GM19025 (cell line): ENCODE data around the gene SPAG8.

ENCODE experiments used
- ATAC-seq: cut with Tn5 transposase; IDR thresholded peaks from one replicate; pipeline ENCODE4 v1.9.1; 2021; ENCODE audit warnings: mild to moderate bottlenecking, low read depth, moderate library complexity; ENCODE audit not compliant: unreplicated experiment

The SPAG8 gene

GRCh38 chr9:35812025-35812602, at the start of gene SPAG8:
SPAG8 (minus strand) TSS chr9:35812262; CDS start chr9:35812147, 115 bp downstream.
- ATAC-seq, result peak; percentile 62

- no peak for ATAC-seq
Measured at GRCh38 chr9:35861161-35861897, 49.3 kb upstream of the SPAG8 start.

- no peak for ATAC-seq
Measured at GRCh38 chr9:35859990-35860339, 47.9 kb upstream of the SPAG8 start.

DNA sequence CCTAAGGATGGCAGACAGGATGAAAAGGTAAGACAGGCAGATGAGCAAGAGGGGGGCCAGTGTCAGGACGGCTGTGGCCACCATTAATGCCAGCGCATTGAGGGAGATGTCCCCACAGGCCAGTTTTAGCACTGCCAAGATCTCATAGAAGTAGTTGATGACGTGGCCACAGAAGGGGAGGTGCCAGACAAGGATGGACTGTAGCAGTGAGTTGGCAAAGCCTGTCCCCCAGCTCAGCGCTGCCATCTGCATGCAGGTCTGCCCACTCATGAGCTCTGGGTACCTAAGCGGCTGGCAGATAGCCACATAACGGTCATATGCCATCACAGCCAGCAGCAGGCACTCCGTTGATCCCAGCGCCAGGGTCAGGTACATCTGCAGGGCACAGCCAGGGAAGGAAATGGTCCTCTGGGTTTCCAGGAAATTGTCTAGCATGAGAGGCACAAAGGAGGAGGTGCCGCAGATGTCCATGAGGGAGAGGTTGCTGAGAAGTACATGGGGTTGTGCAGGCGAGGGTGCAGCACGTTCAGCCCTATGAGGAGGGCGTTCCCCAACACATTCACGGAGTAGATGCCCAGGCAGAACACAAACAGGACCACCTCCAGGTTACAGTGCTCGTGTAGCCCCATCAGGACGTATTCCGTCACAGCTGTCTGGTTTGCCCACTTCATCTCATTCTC, 47.4 kb upstream of the SPAG8 start:
- no peak for ATAC-seq

- ATAC-seq, result no peak
Measured at GRCh38 chr9:35858458-35858857, 46.4 kb upstream of the SPAG8 start.

DNA sequence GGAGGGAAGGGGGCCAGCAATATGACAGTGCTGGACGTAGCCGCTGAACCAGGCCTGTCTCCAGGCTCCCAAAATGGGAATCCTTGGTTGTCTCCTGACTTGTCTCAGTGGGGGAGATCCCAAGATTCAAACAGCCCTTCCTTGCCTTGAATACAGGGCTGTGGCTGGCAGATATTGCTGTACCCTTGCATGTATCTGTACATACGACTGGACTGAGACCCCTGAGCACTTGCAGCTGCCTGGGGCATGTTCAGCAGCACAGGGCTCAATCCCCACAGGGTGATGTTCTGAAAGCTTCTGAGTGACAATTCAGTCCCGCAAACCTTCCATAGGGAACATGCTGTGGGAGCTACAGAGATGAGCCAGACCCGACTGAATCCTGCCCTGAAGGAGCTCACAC, 44.8 kb upstream of the SPAG8 start:
- ATAC-seq, result no peak

DNA sequence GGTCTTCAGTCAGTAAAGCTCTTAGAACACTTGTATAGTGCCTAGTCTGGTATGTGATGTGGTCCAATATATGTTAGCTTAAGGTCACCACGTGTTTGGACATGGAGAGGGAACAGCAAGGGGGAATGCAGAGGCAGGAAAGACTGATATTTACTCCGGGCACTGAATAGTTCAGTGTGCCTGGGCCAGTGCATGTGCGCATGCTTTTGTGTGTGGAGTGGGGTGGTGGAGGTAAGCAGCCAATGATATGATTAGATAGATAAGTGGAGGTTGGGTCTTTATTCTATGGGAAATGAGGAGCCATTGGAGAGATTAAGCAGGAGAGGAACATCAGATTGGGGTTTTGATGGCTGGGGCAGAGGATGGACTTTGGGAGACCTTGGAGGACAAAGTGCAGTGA, 44.1 kb upstream of the SPAG8 start:
- no peak for ATAC-seq

DNA sequence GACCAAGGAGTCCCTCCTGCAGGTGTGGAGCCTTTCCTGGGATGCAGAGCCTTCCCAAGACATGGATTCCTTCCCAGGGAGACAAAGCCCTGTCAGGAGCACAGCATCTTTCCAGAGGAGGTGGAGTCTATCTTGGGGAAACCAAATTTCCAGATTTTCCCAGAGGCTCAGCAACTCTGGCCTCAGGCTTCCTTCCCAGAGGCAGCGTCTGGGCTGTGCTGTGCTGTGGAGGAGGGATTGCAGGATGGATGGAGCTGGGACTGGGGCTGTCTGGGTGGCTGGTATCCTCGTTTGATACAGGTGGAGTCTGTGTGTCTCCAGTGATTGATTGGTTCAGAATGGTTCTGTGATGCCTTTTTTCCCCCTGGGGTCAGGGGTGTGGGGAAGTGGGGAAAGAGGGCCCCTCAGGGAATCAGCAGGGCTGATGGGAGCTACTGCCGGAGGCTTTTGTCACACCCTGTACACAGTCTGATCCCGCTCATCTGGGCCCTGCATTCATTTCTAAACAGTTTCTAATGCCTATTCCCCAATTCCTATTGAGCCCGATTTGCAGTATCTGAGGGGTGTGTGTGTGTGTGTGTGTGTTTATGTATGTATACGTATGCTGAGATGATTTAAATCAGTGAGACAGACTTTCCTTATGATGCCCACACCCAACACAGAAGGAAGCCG, 42.2 kb upstream of the SPAG8 start:
- ATAC-seq, result no peak

DNA sequence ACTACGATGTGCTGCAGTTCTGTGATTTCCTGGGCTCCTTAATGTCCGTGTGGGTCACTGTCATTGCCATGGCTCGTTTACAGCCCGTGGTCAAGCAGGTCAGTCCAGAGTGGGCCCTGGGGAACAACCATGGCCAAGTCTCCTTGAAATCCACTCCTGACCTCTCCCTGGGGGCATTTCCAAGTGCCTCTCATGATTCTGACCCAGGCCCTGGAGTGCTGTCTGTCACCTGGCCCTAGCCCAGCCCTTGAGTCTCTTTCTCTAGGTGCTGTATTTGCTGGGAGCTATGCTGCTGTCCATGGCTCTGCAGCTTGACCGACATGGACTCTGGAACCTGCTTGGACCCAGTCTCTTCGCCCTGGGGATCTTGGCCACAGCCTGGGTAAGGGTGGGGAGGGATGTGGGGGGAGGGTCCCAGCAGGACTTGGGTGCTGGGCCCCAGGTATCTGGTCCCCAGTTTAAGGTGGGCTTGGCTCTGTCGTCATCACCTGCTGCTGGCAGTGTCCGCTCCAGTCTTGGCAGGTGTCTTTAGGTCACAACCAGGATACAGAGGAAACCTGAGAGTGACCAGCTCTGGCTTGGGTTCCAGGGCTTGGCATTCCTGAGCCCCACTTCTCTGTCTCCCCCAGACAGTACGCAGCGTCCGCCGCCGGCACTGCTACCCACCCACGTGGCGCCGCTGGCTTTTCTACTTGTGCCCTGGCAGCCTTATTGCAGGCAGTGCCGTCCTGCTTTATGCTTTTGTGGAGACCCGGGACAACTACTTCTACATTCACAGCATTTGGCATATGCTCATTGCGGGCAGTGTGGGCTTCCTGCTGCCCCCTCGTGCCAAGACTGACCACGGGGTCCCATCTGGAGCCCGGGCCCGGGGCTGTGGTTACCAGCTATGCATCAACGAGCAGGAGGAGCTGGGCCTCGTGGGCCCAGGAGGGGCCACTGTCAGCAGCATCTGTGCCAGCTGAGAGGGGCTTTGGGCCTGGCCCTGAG, 41.1 kb upstream of the SPAG8 start:
- ATAC-seq, result no peak

GRCh38 chr9:35852267-35852815, 40.3 kb upstream of the SPAG8 start:
- ATAC-seq, result no peak

GRCh38 chr9:35847792-35848572, 35.9 kb upstream of the SPAG8 start:
- ATAC-seq, result peak; percentile 93

DNA sequence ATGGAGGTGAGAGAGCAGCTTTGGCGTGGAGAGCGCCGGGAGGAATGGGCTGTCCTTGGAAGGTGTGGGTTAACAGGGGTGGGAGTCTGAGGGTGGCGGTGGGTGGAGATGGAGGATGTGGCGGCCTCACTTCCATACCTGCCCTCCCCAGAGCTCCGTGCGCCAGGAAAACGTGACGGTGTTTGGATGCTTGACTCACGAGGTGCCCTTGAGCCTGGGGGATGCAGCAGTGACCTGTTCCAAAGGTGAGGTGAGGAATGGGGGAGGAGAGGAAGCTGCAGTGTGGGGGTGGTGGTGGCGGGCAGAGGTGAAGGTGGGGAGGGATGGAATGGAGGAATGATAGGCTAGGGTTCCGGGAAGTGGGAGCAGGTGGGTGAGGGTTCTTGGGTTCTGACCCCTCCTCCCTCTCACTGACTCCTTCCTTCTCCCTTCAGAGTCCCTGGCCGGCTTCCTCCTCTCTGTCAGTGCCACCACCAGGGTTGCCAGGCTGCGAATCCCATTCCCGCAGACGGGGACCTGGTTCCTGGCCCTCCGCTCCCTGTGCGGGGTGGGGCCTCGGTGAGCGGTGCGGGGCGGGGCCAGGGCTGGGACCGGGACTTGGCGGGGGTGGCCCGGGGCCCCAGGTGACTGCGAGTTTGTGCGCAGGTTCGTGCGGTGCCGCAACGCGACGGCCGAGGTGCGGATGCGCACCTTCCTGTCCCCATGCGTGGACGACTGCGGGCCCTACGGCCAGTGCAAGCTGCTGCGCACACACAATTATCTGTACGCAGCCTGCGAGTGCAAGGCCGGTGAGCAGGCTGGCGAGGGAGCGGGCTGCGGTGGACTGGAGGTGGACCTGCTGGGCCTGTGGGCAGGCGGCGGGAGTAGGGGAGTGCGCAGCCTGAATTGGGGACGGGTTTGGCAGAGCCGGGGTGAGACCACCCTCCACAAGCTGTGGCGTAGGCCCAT, 34.0 kb upstream of the SPAG8 start:
- ATAC-seq, result no peak

DNA sequence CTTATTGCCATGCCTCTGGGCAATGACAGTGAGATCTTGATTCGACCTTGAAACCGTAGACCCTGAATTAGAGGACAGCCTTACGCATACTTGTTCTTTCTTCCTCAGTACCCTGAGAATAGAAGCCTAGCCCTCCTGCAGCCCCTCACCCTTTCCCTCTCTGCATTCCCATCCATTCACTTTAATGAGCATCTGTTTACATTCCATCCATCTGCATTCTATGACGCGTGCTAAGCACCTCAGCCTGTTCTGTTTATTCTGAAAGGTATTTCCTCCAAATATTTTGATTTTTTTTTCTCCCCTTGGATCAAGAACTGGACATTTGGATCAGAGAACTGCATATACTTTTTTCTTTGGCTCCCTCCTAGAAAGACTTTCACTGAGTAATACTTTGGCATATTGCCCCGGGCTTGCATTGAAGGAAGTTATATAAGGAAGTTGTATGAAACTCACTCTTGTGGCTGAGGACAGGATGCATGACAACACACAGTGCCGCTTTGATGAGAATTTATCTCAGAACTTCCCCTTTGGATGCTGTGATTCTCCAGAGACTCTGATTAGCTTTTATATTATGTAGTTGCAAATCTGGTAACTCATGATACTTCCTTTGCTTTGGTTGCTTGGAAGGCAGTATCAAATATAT, 32.7 kb upstream of the SPAG8 start:
- ATAC-seq, result no peak

GRCh38 chr9:35842795-35843194, 30.7 kb upstream of the SPAG8 start:
- ATAC-seq, result peak; percentile 78

- ATAC-seq, result no peak
Measured at GRCh38 chr9:35842020-35842745, 30.1 kb upstream of the SPAG8 start.

- ATAC-seq, result no peak
Measured at GRCh38 chr9:35841645-35841900, 29.5 kb upstream of the SPAG8 start.
